ENCODE data around the gene CLSTN2. TPM values are rescaled to one million over a fixed set of nuclear protein-coding genes. Genes with fewer than 3 reads are reported as not detected.
A peak's percentile ranks its signal among the peaks of the same experiment; 100 is the strongest.

The CLSTN2 gene
- total RNA-seq, 1 donor from 2014 or later: 65.0 TPM

DNA sequence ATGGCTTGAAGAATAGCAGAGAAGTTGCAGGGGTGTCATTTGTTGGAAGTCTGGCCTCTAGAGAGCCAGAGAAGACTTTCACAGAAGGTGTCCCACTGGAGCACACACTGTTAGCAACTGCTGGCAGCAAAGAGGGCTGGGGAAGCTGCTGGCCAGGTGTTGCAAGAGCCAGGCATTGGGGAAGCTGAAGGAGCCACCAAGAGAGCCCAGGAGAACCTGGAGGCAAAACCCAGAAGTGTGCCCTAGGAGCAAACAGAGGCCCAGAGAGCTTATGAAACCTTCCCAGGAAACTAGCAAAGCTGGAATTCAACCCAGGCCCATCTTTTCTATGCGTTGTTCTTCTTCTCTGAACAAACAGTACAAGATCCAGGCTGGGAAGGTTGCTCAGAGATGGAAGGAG, 610.2 kb downstream of the CLSTN2 start:
- no peaks in the 10 kb centered on the region for H3K27me3 Mint-ChIP-seq (ENCODE audit: low read depth)
- no peak for DNase-seq (ENCODE audit: low spot score)
- TF ChIP-seq, protein P1, sequence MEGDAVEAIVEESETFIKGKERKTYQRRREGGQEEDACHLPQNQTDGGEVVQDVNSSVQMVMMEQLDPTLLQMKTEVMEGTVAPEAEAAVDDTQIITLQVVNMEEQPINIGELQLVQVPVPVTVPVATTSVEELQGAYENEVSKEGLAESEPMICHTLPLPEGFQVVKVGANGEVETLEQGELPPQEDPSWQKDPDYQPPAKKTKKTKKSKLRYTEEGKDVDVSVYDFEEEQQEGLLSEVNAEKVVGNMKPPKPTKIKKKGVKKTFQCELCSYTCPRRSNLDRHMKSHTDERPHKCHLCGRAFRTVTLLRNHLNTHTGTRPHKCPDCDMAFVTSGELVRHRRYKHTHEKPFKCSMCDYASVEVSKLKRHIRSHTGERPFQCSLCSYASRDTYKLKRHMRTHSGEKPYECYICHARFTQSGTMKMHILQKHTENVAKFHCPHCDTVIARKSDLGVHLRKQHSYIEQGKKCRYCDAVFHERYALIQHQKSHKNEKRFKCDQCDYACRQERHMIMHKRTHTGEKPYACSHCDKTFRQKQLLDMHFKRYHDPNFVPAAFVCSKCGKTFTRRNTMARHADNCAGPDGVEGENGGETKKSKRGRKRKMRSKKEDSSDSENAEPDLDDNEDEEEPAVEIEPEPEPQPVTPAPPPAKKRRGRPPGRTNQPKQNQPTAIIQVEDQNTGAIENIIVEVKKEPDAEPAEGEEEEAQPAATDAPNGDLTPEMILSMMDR (IDR thresholded peaks at IDR 0.05): no peak
- H3K9me3 Mint-ChIP-seq (ENCODE audit: low read depth): no peaks in the 10 kb centered on the region
- H3K4me3 Mint-ChIP-seq (ENCODE audit: unreplicated experiment): no peak overlapping the region
- peaks cover 10% of the 10 kb centered on the region for H3K36me3 Mint-ChIP-seq (ENCODE audit: low read depth)
- H3K27ac Mint-ChIP-seq (ENCODE audit: unreplicated experiment): no peak overlapping the region
- H3K4me1 Mint-ChIP-seq (ENCODE audit: low read depth): peaks cover 17% of the 10 kb centered on the region

DNA sequence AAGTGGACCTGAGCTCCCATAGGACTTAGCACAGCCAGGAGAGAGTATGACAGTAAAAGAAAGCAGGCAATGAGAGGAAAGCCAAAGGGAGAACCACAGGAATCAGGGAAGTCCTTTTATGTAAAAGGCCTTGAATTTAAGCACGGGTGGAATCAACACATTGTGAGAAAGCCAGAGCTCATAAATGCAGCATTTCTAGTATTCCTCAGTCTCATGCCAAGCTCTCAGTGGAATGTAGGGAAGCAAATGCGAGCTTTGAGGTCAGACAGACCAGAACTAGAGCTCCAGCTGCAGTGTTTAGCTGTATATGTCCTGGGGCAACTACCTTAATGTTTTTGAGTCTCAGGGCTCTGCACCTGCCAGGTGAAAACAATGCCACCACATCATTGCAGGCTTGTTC, 610.8 kb downstream of the CLSTN2 start:
- Mint-ChIP-seq H3K36me3 (ENCODE audit: low read depth) (peaks cover 10% of the 10 kb centered on the region), H3K27me3 (ENCODE audit: low read depth) (no peaks in the 10 kb centered on the region), H3K4me3 (ENCODE audit: unreplicated experiment) (no peak overlapping the region), H3K9me3 (ENCODE audit: low read depth) (no peaks in the 10 kb centered on the region), H3K27ac (ENCODE audit: unreplicated experiment) (peak overlapping the region; percentile 1), H3K4me1 (ENCODE audit: low read depth) (peaks cover 17% of the 10 kb centered on the region)
- no peak for DNase-seq (ENCODE audit: low spot score)
- TF ChIP-seq, protein P1 (IDR thresholded peaks at IDR 0.05): no peak

DNA sequence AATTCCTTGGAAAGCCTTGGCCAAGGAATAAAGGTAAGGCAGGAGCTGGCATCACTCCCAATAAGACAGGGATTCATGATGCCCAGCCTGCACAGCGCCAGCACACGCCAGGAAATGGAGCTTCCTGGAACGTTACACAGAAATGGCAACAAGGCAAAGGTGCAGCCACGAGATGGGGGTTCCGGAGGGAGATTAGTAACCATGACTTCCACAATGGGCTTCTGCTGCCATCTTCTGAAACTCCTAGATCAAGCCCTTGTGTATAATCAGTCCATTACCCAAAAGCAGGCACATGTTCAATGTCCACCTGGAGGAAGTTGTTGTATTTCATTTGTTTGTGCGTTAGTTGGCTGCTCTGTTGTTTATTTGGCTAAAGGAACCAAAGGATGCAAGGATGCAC, 611.7 kb downstream of the CLSTN2 start:
- H3K4me1 Mint-ChIP-seq (ENCODE audit: low read depth): peaks cover 17% of the 10 kb centered on the region
- no peak overlapping the region for H3K4me3 Mint-ChIP-seq (ENCODE audit: unreplicated experiment)
- no peaks in the 10 kb centered on the region for H3K27me3 Mint-ChIP-seq (ENCODE audit: low read depth)
- no peak overlapping the region for H3K27ac Mint-ChIP-seq (ENCODE audit: unreplicated experiment)
- no peak for DNase-seq (ENCODE audit: low spot score)
- H3K36me3 Mint-ChIP-seq (ENCODE audit: low read depth): peaks cover 8% of the 10 kb centered on the region
- TF ChIP-seq, protein P1 (IDR thresholded peaks at IDR 0.05): peak; percentile 40
- no peaks in the 10 kb centered on the region for H3K9me3 Mint-ChIP-seq (ENCODE audit: low read depth)

DNA sequence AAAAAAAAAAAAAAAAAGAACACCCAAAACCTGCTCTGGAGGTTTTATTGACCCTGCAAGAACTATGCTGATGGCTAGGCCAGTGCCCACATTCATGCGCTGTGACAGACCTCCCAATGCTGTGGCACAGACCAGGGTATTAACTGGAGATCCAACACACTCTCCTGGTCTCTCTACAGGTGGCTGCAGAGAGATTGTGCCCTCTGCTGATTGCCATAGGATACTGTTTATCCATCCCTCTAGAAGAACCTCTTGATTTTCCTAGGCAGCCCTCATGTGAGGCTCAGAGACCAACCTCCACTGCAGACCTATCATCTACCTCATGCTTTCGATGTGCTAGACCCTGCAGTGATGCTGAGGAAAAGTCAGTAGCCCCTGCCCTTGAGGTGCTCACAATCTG, 617.4 kb downstream of the CLSTN2 start:
- H3K4me1 Mint-ChIP-seq (ENCODE audit: low read depth): no peaks in the 10 kb centered on the region
- DNase-seq (ENCODE audit: low spot score): no peak
- TF ChIP-seq, protein P1 (IDR thresholded peaks at IDR 0.05): peak; percentile 33
- no peak overlapping the region for H3K27ac Mint-ChIP-seq (ENCODE audit: unreplicated experiment)
- no peaks in the 10 kb centered on the region for H3K9me3 Mint-ChIP-seq (ENCODE audit: low read depth)
- H3K4me3 Mint-ChIP-seq (ENCODE audit: unreplicated experiment): no peak overlapping the region
- H3K27me3 Mint-ChIP-seq (ENCODE audit: low read depth): no peaks in the 10 kb centered on the region
- peaks cover 19% of the 10 kb centered on the region for H3K36me3 Mint-ChIP-seq (ENCODE audit: low read depth)

DNA sequence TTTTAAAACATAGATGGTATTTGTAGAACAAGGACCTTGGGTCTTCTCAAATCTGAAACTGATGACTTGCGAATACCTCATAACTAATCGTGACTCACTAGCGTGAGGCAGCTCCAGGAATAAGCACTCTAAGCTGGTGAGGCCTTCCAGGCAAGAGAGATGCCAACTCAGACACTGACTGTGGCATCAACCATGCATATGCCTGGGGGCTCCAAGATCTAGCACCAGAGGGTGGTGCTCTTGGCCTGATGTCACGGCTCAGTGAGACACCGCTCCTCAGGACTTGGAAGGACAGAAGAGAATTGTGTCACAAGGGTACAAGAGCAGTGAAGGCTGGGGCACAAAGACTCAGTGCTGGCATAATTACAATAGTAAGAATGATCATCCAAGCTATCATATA, 617.9 kb downstream of the CLSTN2 start:
- H3K27ac Mint-ChIP-seq (ENCODE audit: unreplicated experiment): no peak overlapping the region
- no peaks in the 10 kb centered on the region for H3K27me3 Mint-ChIP-seq (ENCODE audit: low read depth)
- DNase-seq (ENCODE audit: low spot score): no peak
- no peaks in the 10 kb centered on the region for H3K9me3 Mint-ChIP-seq (ENCODE audit: low read depth)
- no peak overlapping the region for H3K4me3 Mint-ChIP-seq (ENCODE audit: unreplicated experiment)
- H3K36me3 Mint-ChIP-seq (ENCODE audit: low read depth): peaks cover 19% of the 10 kb centered on the region
- H3K4me1 Mint-ChIP-seq (ENCODE audit: low read depth): no peaks in the 10 kb centered on the region
- TF ChIP-seq, protein P1 (IDR thresholded peaks at IDR 0.05): no peak
